Colonic mucosa (tissue), 4 donors: Measurements from ENCODE around the gene SRRD. TPM values are rescaled to one million over a fixed set of nuclear protein-coding genes. Genes with fewer than 3 reads are reported as not detected.

Source experiments
- DNase-seq: peaks from one replicate; pipeline ENCODE4 v3.0.0-alpha.2; 2020
- H3K27ac ChIP-seq: fragments of 200-600 bp; one replicate; pipeline ENCODE4 v1.8.0; 2021
- H3K27me3 ChIP-seq: fragments of 200-600 bp; one replicate; pipeline ENCODE4 v1.8.0; 2021
- H3K36me3 ChIP-seq: fragments of 200-600 bp; one replicate; pipeline ENCODE4 v1.8.0; 2021
- H3K4me1 ChIP-seq: fragments of 200-600 bp; one replicate; pipeline ENCODE4 v1.8.0; 2021; ENCODE audit warnings: mild to moderate bottlenecking
- H3K4me3 ChIP-seq: fragments of 200-600 bp; one replicate; pipeline ENCODE4 v1.8.0; 2021
- H3K9ac ChIP-seq, 2 donors: one replicate each; pipeline ENCODE4 v1.7.0; 2013; ENCODE audit warnings: control low read depth in 2 of 2, low read depth in 2 of 2, low read length in 2 of 2
- H3K9me3 ChIP-seq: fragments of 200-600 bp; one replicate; pipeline ENCODE4 v1.8.0; 2021
- CTCF ChIP-seq: fragments of 200-600 bp; IDR thresholded peaks from one replicate; pipeline ENCODE4 v1.8.0; 2022; ENCODE audit warnings: antibody characterized with exemption, mild to moderate bottlenecking
- intact Hi-C: fragments of 100-400 bp; cut with DNase I; formaldehyde crosslinking; loops from one replicate; pipeline ENCODE4 v1.14.1; 2022
- total RNA-seq, 2 donors: library from RNA; stranded (reverse); fragmentation: NEBNext Ultra II Directional in 1 of 2; extraction: Animal tissue kit (Norgen Biotek cat#: 25700) in 1 of 2; gene quantifications; one replicate each; pipeline ENCODE4 v1.2.1, GENCODE V29; 2021
- donor health status: healthy.
- donor health status: DM: no; HTN: no; CAD: no.
- donor health status: DM: no; HTN: no; CAD: no.

Gene SRRD
- total RNA-seq, 2 donors from 2014 or later, result 11.8 to 16.4 TPM

GRCh38 chr22:26536762-26537134 lies 53.1 kb downstream of the SRRD start:
- intact Hi-C loops, result no loop called here
- H3K4me1 ChIP-seq, result no peaks in the 10 kb centered on the region
- H3K36me3 ChIP-seq, result no peaks in the 10 kb centered on the region
- H3K9me3 ChIP-seq, result no peaks in the 10 kb centered on the region
- no peak for TF ChIP-seq CTCF
- DNase-seq, result no peak
- no peak overlapping the region for H3K27ac ChIP-seq
- no peaks in the 10 kb centered on the region for H3K27me3 ChIP-seq
- H3K9ac ChIP-seq, result no peak overlapping the region
- H3K4me3 ChIP-seq, result no peak overlapping the region

- no peak overlapping the region for H3K27ac ChIP-seq
- H3K27me3 ChIP-seq, result no peaks in the 10 kb centered on the region
- no peaks in the 10 kb centered on the region for H3K36me3 ChIP-seq
- no peak for DNase-seq
- intact Hi-C loops, result no loop called here
- no peaks in the 10 kb centered on the region for H3K9me3 ChIP-seq
- no peak overlapping the region for H3K9ac ChIP-seq
- TF ChIP-seq CTCF, result no peak
- H3K4me1 ChIP-seq, result no peaks in the 10 kb centered on the region
- no peak overlapping the region for H3K4me3 ChIP-seq
These were observed 56.4 kb downstream of the SRRD start for GRCh38 chr22:26540119-26540518.

GRCh38 chr22:26541167-26541819 lies 57.6 kb downstream of the SRRD start:
- no peaks in the 10 kb centered on the region for H3K4me1 ChIP-seq
- H3K4me3 ChIP-seq, result no peak overlapping the region
- DNase-seq, result no peak
- H3K27me3 ChIP-seq, result no peaks in the 10 kb centered on the region
- intact Hi-C loops, result no loop called here
- H3K9me3 ChIP-seq, result no peaks in the 10 kb centered on the region
- H3K36me3 ChIP-seq, result no peaks in the 10 kb centered on the region
- TF ChIP-seq CTCF, result no peak
- H3K27ac ChIP-seq, result no peak overlapping the region
- H3K9ac ChIP-seq, result no peak overlapping the region

- H3K27me3 ChIP-seq, result no peaks in the 10 kb centered on the region
- no peak overlapping the region for H3K27ac ChIP-seq
- H3K4me1 ChIP-seq, result no peaks in the 10 kb centered on the region
- intact Hi-C loops, result no loop called here
- DNase-seq, result no peak
- no peak for TF ChIP-seq CTCF
- H3K4me3 ChIP-seq, result no peak overlapping the region
- no peaks in the 10 kb centered on the region for H3K9me3 ChIP-seq
- H3K36me3 ChIP-seq, result no peaks in the 10 kb centered on the region
- no peak overlapping the region for H3K9ac ChIP-seq
These were observed 59.2 kb downstream of the SRRD start for GRCh38 chr22:26542831-26543230.

Other genes starting within 250 kb of the SRRD start
- gene ASPHD2, start 54.6 kb upstream of the SRRD start, total RNA-seq, result 1 to 10 TPM; 3.8 to 4.3 TPM
- 10 to 100 TPM; 23.8 to 26.3 TPM for gene HPS4, start 94 bp upstream of the SRRD start, total RNA-seq
- gene TFIP11, start 28.6 kb downstream of the SRRD start, total RNA-seq, result 10 to 100 TPM; 31.8 to 36.4 TPM
- 10 to 100 TPM; 13.3 to 19.9 TPM for gene TPST2, start 106.3 kb downstream of the SRRD start, total RNA-seq
- under 1 TPM in 1 of 2 donors, not detected in 1; 0.32 TPM for gene CRYBB1, start 134.2 kb downstream of the SRRD start, total RNA-seq
- under 1 TPM in 1 of 2 donors, not detected in 1; 0.47 TPM for gene CRYBA4, start 138.1 kb downstream of the SRRD start, total RNA-seq
- 1 to 10 TPM; 1.5 to 1.8 TPM for gene MIAT, start 173.7 kb downstream of the SRRD start, total RNA-seq